GM21619 (cell line): Measurements from ENCODE around the gene LCN15.
"Not testable (repeated sequence)": the region's sequence is repeated elsewhere in the genome, so short reads cannot be mapped to it uniquely, and the experiment has no call there.

Source experiments
- ATAC-seq: cut with Tn5 transposase; IDR thresholded peaks from one replicate; pipeline ENCODE4 v1.9.1; 2021; ENCODE audit not compliant: unreplicated experiment

LCN15 gene

DNA sequence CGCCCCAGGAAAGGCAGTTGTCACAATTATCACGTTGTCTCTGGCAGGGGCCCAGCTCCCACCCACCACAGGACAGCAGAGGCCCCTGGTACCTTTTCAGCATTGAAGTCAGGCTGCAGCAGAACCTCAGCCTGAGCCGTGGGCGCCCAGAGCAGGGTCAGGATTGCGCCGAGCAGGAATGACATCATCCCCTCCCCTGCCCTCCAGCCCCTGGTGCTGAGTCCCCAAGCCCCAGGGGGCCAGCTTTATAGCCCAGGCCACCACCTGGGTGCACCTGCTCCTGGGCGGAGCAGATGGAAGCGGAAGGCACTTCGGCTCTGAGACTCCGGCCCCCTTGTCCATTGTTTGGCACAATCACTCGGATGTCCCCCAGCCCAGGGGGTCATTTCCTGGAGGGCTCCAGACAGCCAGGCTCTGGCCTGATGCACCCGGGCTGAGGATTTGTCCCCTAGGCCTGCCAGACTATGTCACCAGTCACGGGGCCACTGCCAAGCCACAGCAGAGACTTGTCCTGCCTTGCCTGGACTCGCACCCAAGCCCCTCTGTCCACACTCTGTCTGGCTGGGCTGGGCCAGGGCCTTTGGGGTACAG, at the start of gene LCN15:
Gene LCN15, minus strand, starts transcription at position 218 of the 591 bp plus-strand sequence. Its CDS starts 30 bp downstream, at position 188.
- ATAC-seq: no peak

DNA sequence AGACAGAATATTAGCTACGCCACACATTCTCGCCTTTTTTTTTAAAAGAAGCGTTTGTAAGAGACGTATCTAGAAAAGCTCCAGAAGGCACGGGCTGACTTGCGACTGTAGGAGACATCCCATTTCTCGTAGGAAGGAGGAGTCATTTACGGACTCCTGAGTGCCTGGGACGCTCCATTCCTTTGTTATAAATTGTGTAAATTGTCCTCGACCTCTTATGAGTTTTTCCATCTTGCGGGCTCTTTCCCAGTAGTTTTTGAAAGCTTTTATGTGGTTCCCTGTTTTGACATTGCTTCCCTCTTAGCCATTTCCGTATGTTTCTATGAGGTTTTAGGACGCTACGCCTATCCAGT, 44.5 kb upstream of the LCN15 start:
- ATAC-seq: no peak

DNA sequence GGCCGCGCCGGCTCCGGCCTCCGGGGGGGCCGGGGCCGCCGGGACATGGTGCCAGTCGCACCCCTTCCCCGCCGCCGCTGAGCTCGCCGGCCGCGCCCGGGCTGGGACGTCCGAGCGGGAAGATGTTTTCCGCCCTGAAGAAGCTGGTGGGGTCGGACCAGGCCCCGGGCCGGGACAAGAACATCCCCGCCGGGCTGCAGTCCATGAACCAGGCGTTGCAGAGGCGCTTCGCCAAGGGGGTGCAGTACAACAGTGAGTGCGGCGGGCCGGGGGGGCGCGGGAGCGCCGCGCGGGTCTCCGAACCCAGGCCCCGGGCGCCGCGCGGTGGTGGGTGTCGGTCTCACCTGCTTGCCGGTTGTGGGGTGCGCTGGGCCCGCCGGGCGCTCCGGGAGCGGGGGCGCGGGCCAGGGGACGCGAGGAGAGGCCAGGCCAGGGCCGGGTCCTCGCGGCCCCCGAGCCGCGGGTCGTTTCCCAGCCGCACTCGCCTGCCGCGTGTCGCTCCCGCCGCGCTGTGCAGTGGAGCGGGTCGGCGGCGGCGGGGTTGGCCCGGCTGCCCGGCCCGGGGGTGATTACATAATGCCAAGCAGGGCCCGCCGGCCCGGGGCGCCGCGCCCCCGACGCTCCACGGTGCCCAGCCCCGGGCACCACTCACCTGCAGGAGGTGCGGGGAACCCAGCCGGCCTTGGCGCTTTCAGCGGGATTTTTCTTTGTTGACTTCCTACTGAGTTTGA, 43.9 kb upstream of the LCN15 start:
- peak; percentile 30 for ATAC-seq

DNA sequence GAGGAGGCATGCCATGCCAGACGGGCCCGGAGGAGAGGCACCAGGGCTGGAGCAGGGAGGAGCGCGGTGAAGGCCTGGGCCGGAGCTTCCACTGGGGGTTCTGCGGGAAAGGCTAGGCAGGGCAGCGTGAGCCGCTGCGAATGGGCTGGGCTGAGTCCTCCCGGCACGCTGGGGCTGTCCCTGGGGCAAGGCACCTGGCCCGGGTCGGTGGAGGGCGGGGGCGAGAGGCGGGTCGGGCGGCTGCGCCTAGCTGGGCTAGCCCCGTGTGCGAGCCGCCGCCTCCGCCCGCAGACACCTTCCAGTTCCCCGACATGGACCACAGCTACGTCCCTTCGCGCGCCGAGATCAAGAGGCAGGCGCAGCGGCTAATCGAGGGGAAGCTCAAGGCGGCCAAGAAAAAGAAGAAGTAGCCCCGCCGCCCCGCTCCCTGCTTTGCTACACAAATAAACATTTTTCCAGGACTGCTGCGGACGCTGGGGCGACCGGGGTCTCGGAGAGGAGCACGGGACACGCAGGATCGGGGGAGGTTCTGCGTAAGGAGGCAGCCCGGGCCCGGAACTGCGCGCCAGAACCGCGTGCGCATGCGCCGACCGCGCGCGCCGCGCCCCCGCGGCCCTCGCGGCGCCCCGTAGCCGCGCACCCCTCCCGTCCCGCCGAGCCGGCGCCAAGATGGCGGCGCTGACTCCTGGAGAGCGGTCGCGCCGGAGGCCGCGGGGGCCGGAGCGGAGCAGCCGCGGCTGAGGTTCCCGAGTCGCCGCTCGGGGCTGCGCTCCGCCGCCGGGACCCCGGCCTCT, 43.2 kb upstream of the LCN15 start, which contains the start of gene RABL6:
Gene RABL6, plus strand, starts transcription at position 668 of the 794 bp plus-strand sequence. CDS start 249 bp downstream, outside the sequence.
- ATAC-seq: peak; percentile 60

DNA sequence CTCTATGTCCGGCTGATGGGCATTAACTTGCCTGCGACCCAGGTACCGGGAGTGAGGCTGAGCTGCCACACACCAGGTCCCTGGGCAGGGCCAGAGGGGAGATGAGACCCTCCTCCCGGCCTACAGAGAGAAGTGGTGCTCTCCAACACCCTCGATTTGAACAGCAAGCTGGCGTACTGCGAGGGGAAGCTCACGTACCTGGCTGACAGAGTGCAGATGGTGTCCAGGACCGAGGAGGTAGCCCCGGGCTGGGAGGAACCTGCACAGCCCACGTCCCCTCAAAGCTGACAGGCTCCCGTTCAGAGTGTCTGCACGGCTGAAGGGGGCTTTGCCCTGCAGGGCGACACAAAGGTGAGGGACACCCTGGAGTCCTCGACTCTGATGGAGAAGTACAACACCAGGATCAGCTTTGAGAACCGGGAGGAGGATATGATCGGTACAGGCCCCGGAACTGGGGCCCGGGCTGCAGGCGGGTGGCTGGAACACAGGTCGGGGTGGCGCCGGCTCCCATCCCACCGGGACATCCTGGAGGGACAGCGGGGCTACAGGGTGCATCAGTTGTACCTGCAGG, 42.4 kb upstream of the LCN15 start:
- no peak for ATAC-seq

DNA sequence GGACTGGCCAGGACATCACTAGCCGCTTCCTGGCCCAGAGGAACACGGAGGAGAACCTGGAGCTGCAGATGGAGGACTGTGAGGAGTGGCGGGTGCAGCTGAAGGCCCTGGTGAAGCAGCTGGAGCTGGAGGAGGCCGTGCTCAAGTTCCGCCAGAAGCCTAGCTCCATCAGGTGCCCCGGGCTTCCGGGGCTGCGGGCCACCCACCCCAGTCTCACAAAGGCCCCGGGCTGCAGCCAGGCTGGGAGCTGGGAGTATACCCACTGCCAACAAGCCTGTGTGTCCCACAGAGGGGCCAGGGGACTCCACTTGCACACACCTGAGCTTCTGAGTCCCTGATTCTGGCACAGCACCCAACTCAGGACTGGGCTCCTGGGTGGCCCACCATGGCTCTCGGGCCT, 41.7 kb upstream of the LCN15 start:
- ATAC-seq: no peak

- no peak for ATAC-seq
Measured at GRCh38 chr9:136805207-136805740, 41.0 kb upstream of the LCN15 start.

- ATAC-seq: no peak
Measured at GRCh38 chr9:136804509-136805206, 40.3 kb upstream of the LCN15 start.

DNA sequence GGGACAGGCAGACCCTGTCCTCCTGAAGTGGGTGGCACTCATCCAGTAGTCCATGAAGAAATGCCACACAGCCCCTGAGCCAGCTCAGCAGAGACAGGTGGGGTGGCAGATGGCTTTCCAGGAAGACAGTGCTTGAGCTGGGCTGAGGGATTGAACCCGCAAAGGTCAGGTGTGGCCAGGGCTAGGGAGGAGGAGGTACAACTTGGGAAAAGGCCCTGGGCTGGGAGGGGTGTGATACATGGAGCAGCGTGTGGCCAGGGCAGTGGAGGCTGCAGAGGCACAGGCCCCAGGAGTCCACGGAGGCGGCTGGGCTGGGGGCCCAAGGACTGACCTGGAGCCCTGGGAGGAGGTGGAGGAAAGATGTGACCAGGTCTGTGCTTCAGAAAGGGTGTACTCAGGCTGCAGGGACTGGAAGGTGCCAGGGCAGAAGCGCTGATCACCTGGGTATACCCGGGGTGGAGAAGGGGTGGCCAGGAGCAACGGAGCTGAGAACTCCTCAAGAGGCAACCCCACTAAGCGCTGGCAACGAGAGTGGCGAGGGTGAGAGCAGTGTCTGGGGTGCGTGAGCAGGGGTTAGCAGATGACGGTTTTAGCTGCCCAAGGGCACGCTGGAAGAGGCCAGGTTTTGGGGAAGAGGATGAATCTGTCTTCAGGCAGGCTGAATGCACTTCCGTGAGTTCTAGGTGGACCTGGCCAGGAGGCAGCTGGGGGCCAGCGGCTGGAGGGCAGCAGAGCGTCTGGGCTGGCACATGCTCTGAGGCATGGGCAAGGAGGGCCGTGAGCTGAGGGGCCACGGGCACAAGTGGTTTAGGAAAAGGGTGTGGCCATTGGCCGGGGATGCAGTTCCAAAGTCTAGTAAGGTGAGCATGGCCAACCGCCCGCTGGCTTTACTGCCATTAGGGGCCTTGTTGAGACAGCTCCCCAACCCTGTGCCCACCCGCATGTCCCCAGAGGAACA, 39.5 kb upstream of the LCN15 start:
- no peak for ATAC-seq

- ATAC-seq: not testable (repeated sequence)
Measured at GRCh38 chr9:136803009-136803550, 38.8 kb upstream of the LCN15 start.

- ATAC-seq: no peak
Measured at GRCh38 chr9:136802321-136802720, 38.0 kb upstream of the LCN15 start.

- ATAC-seq: peak; percentile 43
Measured at GRCh38 chr9:136799854-136800657, 35.7 kb upstream of the LCN15 start.

DNA sequence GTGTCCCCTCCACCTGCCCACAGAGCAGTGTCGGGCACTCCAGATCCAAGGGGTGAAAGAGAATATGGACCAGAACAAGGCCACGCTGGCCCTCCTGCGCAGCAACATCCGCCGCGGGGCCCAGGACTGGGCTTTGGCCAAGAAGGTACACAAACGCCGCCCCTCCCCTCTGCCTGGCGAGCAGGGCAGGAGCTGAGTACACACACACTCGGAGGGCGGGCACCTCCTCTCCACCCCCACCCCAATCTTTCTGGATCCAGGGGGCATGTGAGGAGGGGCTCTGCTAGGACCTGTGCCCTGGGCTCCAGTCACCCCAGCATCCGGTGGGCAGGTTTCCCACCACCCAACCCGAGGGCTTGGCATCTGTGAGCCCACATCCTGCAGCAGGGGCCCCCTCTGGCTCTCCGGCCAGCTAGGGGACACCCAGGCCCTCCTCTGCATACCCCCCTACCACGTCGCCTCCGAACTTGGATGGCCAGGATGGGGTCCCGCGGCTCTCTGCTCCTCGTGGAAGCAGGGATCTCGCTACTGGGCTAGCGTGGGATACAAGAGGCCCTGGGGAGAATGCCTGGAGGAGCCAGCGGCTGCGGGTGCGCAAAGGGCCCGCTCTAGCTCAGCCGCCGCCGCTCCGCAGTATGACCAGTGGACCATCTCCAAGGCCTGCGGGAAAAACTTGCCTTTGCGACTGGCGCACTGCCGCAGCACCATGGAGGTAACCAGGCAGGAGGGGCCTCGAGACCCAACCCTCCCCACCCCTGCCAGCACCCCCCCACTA, 34.9 kb upstream of the LCN15 start:
- no peak for ATAC-seq

DNA sequence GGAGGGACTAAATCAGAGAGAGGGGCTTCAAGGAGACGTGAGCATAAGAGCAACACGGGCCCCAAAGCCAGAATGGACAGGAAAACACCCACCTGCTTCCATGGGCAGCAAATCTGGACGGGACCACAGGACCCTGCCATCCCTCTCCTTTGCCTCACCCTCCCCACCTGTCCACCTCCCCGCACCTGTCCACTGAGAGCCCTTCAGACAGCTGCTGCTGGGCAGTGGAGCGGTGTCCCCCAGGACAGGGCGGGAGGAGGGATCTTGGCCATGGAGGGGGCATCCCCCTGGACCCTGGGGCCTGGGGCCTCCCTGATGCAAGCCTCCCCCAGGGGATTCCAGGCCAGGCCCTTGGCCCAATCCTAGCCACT, 34.4 kb upstream of the LCN15 start:
- no peak for ATAC-seq

DNA sequence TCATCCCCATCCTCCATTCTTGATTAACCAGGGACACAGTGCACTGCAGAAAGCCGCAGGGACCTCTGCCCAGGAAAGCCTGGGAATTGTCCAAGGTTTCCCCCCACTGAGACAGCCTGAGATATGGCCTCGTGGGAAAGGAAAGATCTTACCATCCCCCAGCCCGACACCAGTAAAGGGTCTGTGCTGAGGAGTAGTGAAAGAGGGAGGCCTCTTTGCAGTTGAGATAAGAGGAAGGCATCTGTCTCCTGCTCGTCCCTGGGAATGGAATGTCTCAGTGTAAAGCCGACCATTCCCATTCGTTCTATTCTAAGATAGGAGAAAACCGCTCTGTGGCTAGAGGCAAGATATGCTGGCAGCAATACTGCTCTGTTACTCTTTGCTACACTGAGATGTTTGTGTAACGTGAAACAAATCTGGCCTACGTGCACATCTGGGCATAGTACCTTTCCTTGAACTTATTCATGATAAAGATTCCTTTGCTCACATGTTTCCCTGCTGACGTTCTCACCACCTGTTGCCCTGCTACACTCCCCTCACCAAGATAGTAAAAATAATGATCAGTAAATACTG, 32.5 kb upstream of the LCN15 start:
- ATAC-seq: not testable (repeated sequence)

- no peak for ATAC-seq
Measured at GRCh38 chr9:136796238-136796774, 32.0 kb upstream of the LCN15 start, which contains the start of gene CCDC183. Gene CCDC183 (plus strand): TSS chr9:136796338. CDS start chr9:136796398, 60 bp downstream.

DNA sequence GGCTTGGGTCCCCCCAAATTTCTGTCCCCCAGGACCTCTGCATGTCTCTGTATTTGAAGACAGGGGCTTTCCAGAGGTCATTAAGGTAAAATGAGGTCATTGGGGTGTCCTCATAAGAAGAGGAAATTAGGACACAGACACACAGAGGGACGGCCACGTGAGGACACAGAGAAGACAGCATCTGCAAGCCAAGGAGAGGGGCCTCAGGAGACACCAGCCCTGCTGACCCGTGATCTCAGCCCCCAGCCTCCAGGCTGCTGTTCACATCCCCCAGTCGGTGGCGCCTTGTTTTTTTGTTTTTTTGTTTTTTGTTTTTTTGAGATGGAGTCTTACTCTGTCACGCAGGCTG, 30.7 kb upstream of the LCN15 start:
- no peak for ATAC-seq
